ES-I3 (cell line): ENCODE data around the gene ARPP21.

Source experiments
- H3K36me3 ChIP-seq: 2 replicates; pipeline ENCODE4 v1.6.1; 2013; ENCODE audit warnings: mild to moderate bottlenecking, low read length, control low read depth, moderate library complexity; ENCODE audit not compliant: insufficient read depth
- H3K4me1 ChIP-seq: 2 replicates; pipeline ENCODE4 v1.6.1; 2013; ENCODE audit warnings: mild to moderate bottlenecking, control low read depth, low read length; ENCODE audit not compliant: insufficient read depth
- H3K9ac ChIP-seq: 2 replicates; pipeline ENCODE4 v1.6.1; 2013; ENCODE audit warnings: low read depth, mild to moderate bottlenecking, low read length, moderate library complexity
- H3K9me3 ChIP-seq: 2 replicates; pipeline ENCODE4 v1.6.1; 2013; ENCODE audit warnings: mild to moderate bottlenecking, low read length, moderate library complexity; ENCODE audit not compliant: control insufficient read depth, insufficient read depth

The ARPP21 gene

DNA sequence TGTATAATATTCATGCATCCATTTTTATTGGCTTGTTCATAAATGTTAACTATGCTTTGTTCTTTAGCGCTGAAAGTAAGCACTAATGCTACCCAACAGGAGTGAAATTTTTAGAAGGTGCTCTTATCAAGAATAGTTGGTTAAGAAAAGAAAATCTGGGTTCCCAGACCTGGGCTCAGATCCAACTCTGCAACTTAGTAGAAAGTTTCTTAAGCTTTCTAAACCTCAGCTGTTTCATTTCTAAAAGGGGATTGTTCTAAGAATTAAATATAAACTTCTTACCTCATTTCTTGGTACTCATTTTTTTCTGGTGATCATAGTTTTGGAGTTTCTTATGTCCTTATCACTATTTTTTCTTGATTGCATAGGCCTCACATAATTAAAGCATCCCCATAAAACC is 12.1 kb downstream of the ARPP21 start:
- Histone ChIP-seq H3K9ac (no peak overlapping the region), H3K9me3 (no peaks in the 10 kb centered on the region), H3K36me3 (no peaks in the 10 kb centered on the region), H3K4me1 (no peaks in the 10 kb centered on the region)

DNA sequence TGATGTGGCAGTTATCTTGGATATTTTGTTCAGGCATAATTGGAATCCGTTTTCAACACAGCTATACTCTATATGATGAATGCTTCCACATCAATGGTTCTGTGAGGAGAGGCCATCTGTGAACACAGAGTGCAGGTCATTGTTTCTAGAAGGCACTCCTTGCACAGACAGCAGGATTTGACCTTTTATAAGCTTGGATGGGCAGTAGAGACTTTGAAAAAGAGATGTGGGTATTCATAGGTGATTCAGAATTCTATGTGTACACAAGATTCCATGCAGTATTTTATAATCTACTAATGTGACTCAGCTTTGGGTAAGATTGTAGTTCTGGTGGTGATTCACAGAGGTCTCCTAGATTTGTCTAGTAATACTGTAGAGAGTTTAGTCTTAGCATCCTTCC is 12.5 kb downstream of the ARPP21 start:
- no peak overlapping the region for H3K9ac ChIP-seq
- no peaks in the 10 kb centered on the region for H3K9me3 ChIP-seq
- no peaks in the 10 kb centered on the region for H3K36me3 ChIP-seq
- H3K4me1 ChIP-seq, result no peaks in the 10 kb centered on the region

DNA sequence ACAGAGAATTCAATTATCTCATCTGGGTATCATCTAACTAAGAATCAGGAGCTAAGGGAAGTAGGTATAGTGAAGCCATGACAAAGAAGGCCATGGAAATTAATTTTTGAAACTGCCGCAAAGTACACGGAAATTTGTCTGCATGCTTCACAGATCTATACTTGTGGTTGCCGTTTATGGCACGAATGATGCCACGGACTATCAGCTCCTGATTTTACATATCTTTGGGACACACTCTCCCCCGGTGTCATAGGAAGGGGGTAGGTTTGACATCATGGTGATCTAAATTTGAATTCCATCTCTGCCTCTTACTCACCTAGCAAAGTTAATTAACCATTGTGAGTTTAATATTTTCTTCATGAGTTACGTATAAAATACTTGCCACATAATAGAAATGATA is 14.0 kb downstream of the ARPP21 start:
- no peak overlapping the region for H3K9ac ChIP-seq
- no peaks in the 10 kb centered on the region for H3K9me3 ChIP-seq
- no peaks in the 10 kb centered on the region for H3K36me3 ChIP-seq
- H3K4me1 ChIP-seq, result no peaks in the 10 kb centered on the region

DNA sequence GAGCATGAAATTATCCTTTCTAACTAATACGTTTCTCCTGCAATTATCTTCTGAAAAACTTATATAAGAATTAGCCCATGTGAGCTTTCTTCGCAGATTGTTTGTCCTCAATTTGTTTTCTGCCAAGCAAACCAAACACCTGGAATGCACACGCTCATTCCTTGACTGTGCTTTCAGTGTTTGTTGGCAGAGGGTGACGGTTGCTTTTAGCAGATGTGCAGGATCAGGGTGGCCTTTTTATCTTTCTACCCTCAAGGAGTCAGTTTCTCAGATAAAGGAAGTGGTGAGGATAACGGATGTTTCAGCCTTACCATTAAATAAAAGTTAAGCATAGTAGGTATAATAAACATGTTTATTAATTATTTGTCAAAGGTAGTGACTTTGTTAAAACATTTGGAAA is 15.2 kb downstream of the ARPP21 start:
- Histone ChIP-seq H3K9me3 (no peaks in the 10 kb centered on the region), H3K4me1 (no peaks in the 10 kb centered on the region), H3K36me3 (no peaks in the 10 kb centered on the region), H3K9ac (no peak overlapping the region)

DNA sequence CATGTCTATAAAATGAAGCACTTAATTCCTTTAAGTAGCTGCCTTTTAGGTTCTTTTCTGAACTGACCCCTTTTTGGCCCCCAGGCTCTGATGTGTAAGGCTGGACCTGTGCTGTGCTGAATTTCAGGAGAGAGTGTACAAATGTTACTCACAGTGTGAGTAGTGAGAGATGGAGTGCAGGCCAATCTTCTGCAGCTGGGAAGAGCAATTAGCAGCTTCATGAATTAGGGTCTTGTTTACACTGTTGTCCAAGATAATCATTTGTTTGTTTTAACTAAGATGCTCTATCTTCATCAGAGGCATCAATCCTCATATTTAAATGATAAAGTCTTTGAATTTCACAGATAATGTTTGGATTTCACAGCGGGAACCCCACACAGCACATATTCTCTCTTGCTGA is 19.4 kb downstream of the ARPP21 start:
- Histone ChIP-seq H3K4me1 (no peaks in the 10 kb centered on the region), H3K9ac (no peak overlapping the region), H3K36me3 (no peaks in the 10 kb centered on the region), H3K9me3 (no peaks in the 10 kb centered on the region)

DNA sequence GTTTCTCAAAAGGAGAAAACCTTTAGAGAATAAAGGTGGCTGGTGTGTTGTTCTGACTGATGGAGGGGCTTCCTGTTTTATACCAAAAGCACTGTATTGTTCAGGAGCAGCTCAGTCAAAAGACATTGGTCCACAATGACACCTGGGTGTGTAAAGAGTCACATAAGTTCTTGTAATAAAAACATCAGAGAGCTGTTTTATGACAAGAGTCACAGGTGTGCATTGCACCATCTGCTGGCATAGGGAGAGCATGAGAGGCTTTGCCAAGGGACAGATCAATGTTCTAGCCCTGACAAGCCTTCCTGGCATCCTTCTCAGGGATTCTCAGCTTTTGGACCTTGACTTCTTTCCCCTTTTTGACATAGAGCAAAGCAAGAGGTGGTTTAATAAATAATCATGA is 20.4 kb downstream of the ARPP21 start:
- no peak overlapping the region for H3K9ac ChIP-seq
- H3K9me3 ChIP-seq, result no peaks in the 10 kb centered on the region
- no peaks in the 10 kb centered on the region for H3K36me3 ChIP-seq
- 0 out of 2 replicates have a peak, but pooled peaks cover 1% of the 10 kb centered on the region for H3K4me1 ChIP-seq

DNA sequence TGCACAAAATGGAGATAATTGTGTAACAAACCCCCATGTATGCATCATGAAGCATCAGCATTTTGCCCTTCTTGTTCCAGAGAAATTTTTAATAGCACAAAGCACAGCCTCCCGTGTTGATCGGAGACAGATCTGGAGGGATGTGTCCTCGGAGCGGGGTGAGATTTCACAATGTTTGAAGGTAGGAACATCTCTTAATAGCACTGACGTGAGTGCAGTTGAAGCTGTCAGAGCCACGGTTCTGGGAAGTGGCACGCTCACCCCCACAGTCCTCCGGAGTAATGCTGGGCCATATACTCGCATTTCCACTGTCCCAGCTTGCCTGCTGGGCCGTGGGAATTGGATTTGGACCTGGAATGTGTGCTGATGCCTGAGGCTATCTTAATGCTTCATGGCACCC is 24.1 kb downstream of the ARPP21 start:
- Histone ChIP-seq H3K4me1 (peaks cover 7% of the 10 kb centered on the region; the same call in 1 of the 2 replicates), H3K9me3 (no peaks in the 10 kb centered on the region)

DNA sequence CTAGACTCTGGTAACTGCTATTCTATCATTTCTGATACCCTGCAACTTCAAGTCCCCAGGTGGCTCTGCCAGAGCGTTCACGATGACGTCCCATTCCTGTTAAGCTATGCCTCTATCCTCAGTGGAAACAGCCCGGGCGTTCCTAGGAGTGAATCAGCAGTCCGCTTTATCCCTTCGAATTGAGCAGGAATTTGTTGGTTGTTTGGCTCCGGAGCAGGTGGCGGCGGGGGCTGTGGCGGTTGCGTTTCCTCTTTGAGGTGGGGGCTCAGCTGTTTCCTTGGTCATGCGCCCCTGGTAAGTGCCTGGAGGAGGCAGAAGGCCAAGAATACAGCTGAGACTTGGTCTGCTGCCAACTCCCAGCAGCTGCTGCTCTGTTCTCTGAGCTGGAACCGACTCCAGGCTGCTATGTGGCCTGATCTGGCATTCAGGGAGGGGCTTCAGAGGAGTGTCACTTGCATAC is 25.2 kb downstream of the ARPP21 start:
- H3K4me1 ChIP-seq, result peaks cover 7% of the 10 kb centered on the region; the same call in 1 of the 2 replicates
- H3K9ac ChIP-seq, result no peak overlapping the region
- H3K36me3 ChIP-seq, result no peaks in the 10 kb centered on the region
- H3K9me3 ChIP-seq, result no peaks in the 10 kb centered on the region

More for the DNA sequence above, 24.1 kb downstream of the ARPP21 start:
- no peaks in the 10 kb centered on the region for H3K36me3 ChIP-seq
- no peak overlapping the region for H3K9ac ChIP-seq

DNA sequence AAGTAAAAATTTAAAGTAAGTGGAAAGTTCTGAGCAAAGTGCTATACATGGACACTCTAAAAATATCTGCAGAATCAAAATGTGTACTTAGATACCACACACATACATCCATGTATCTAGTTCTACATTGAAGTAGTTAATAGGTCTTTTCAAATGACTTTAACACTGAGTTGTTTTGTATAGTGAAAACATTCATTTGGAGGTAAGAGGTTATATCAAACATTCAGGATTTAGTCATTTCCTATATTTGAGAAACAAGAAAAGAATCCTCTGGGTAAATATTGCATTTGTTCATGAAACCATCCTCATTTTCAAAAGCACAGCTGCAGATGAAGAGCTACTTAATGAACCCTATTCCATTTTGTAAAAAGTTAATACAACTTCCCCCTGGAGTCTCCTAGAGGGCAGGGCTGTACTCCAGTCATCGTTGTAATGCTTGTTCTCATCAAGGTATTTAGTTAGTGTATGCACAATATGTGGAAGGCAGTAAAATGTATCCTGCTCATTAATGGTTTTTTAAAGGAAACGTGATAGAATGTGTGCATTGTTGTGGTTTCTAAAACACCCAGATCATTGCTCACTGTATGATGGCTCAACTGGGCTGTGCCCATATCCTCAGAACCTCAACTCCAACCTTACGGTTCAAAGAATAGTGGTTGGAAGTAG is 26.2 kb downstream of the ARPP21 start:
- Histone ChIP-seq H3K9me3 (no peaks in the 10 kb centered on the region), H3K36me3 (no peaks in the 10 kb centered on the region), H3K4me1 (peaks cover 7% of the 10 kb centered on the region; the same call in 1 of the 2 replicates), H3K9ac (no peak overlapping the region)

DNA sequence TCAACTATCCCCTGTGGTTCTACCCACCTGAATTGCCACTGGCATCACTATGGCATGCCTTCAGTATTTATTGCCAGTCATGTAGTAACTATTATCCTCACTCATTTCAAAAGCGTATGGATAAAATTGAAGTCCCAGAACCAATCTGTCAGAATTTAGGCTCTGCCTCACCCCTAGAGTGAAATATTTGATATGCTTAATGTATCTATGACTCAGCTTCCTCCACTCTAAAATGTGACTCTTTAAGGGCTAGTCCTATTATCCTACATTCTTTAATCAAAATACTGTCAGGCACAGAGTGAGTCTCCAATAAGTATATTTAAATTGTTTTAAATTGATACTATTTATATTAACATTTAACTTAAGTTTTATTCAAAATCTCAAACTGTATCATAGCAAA is 27.6 kb downstream of the ARPP21 start:
- Histone ChIP-seq H3K9ac (no peak overlapping the region), H3K36me3 (no peaks in the 10 kb centered on the region), H3K9me3 (no peaks in the 10 kb centered on the region), H3K4me1 (peaks cover 7% of the 10 kb centered on the region; the same call in 1 of the 2 replicates)

DNA sequence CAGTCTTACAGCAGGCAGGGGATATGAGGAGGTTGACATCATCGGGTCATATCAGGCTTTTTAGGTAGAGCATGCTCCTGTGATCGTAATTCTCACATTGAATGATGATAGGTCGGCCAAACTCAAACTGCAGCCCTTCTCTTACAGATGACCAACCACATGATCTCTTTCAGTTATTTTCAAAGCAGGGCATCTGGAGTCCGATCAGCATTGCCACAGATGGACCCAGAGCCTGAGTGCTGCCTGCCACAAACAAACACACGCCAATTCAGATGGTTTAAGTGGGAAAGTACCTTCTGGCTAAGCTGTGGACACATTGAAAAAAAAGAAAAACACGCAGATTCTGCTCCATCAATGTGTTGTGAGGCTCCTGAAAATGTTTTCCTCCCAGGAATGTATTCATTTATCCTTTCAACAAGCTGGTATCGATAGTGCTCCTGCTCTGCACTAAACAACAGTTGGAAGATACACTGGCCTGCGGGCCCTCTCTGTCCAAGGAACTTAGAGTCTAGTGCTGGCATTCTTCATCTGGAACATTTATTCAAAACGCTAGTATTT is 31.2 kb downstream of the ARPP21 start:
- Histone ChIP-seq H3K9me3 (no peaks in the 10 kb centered on the region), H3K4me1 (no peaks in the 10 kb centered on the region), H3K9ac (no peak overlapping the region), H3K36me3 (no peaks in the 10 kb centered on the region)

DNA sequence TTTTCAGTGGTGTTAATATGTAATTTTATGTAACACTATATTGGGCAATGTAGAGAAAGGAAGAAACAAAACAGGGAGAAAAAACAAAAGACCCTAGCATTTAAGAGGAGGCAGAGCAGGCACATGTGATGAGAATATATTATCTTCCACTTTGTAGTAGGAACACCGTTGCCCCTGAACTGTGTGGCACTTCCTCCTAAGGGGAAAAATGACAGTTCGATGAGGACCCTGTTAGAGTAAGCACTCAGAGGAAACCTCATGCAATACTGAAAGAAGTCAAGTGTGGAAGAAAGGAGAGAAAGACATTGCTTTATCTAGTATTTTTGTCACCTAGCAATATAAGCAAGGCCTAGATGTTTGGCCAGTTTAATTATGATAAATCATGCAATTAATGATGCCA is 32.2 kb downstream of the ARPP21 start:
- Histone ChIP-seq H3K36me3 (no peaks in the 10 kb centered on the region), H3K9me3 (no peaks in the 10 kb centered on the region), H3K9ac (no peak overlapping the region), H3K4me1 (no peaks in the 10 kb centered on the region)

DNA sequence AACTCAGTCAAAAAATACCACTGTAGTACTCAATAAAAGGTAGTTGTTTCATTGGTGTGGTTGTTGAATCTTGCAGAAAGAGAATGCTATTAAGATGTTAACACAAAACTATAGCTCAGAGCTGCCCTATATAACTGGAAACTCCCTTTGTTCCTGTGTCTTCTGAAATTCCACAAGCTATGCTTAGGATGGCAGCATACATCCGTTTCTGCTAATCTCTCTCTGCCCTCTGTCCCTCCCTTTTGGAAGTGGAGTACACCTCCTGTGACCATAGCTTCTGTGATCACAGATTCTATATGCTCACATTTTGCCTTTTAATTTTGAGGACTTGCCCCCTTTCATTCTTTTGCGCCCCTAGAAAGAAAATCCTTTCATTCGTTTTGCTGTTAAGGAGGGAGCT is 33.7 kb downstream of the ARPP21 start:
- no peaks in the 10 kb centered on the region for H3K9me3 ChIP-seq
- no peaks in the 10 kb centered on the region for H3K36me3 ChIP-seq
- H3K4me1 ChIP-seq, result no peaks in the 10 kb centered on the region
- no peak overlapping the region for H3K9ac ChIP-seq

DNA sequence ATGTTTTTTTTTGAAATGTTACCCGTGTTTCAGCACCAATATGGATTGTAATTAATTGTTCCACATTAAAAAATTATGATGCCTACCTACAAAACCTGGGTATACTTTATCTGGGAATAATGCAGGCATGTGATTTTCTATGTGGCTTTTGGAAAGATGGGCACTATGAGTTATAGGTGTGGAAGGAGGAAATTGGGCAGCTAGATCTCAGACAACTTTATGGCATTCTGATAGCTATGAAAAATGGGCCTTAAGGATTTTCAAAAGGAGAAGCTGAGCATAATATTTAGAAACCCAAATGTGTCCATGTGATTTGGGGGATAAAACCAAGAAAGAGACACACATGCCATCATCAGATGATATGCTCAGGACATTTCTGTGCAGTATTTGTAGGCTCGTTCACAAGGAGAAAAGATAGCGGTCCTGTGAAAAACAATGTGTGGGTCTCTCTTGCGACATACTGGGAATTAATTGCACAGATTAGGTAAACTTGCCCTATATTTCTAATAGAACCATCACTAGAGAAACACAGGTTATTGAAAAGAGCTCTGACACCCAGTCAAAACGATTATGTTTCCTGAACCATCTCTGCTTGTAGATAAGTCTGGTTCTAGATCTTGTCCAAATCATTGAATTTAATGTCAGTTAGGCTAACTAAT is 35.3 kb downstream of the ARPP21 start:
- Histone ChIP-seq H3K4me1 (no peaks in the 10 kb centered on the region), H3K9me3 (no peaks in the 10 kb centered on the region), H3K36me3 (no peaks in the 10 kb centered on the region), H3K9ac (no peak overlapping the region)

DNA sequence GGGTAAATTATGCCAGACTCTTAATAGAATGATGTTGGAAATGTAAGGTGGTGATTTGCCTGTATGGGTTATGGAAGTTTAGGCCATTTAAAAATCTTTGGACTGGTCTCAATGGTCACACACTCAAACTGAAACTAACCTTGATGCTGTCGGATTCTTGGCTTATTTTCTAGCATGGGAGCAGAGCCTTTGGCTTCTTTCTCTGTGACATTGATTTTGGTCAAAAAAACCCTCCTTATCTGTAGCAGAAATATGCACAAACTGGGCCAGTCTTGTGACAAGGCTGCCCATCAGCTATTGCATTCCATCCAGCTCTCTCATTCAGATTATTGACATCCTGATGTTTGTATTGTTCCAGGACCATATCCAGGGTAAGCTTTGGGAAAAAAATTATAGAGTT is 35.9 kb downstream of the ARPP21 start:
- no peak overlapping the region for H3K9ac ChIP-seq

More for the DNA sequence above, 35.9 kb downstream of the ARPP21 start:
- Histone ChIP-seq H3K36me3 (no peaks in the 10 kb centered on the region), H3K4me1 (no peaks in the 10 kb centered on the region), H3K9me3 (no peaks in the 10 kb centered on the region)
